HG02884 (cell line): ENCODE measurements around the gene CPED1.
"Not testable (repeated sequence)": the region's sequence is repeated elsewhere in the genome, so short reads cannot be mapped to it uniquely, and the experiment has no call there.

Source experiments
- ATAC-seq: cut with Tn5 transposase; IDR thresholded peaks from one replicate; pipeline ENCODE4 v1.9.1; 2021; ENCODE audit warnings: mild to moderate bottlenecking, moderate library complexity; ENCODE audit not compliant: unreplicated experiment

Gene CPED1

DNA sequence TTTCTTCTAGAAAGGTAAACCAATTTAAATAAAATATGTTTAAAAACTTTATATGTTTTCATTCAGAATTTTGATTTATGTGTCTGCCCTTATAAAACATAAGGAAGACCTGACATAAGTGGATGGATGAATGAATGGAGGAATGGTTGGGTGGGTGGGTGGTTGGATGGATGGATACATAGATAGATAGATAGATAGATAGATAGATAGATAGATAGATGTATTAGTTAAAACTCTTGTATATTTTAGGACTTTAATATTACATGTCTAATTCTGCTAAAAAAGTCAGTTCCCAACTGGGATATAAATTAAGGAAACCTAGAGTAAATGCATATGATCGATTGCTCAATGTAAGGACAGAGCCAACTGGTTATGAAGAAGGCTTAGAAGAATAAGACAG, 184.0 kb downstream of the CPED1 start:
- ATAC-seq = no peak

DNA sequence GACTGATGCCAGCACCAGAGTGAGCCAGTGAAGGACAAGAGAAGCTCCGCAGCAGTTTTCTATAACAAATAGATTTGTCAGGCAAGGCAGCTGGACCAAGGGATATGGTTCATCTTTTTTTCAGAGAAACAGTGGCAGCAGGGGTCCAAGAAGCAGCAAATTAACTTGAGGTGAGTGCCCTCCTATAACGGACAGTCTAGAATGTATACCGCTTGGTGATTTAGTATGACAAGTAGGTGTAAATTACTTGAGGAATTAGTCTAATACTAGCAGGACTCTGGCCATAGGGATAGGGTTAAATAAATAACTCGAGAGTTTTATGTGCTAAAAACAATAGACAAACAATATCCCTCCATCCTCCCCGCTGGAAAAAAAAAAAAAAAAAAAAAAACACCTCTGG, 187.3 kb downstream of the CPED1 start:
- ATAC-seq = no peak

- no peak for ATAC-seq
Measured at GRCh38 chr7:121178452-121178851, 189.9 kb downstream of the CPED1 start.

GRCh38 chr7:121178869-121179497, 190.5 kb downstream of the CPED1 start:
- peak; percentile 38 for ATAC-seq

DNA sequence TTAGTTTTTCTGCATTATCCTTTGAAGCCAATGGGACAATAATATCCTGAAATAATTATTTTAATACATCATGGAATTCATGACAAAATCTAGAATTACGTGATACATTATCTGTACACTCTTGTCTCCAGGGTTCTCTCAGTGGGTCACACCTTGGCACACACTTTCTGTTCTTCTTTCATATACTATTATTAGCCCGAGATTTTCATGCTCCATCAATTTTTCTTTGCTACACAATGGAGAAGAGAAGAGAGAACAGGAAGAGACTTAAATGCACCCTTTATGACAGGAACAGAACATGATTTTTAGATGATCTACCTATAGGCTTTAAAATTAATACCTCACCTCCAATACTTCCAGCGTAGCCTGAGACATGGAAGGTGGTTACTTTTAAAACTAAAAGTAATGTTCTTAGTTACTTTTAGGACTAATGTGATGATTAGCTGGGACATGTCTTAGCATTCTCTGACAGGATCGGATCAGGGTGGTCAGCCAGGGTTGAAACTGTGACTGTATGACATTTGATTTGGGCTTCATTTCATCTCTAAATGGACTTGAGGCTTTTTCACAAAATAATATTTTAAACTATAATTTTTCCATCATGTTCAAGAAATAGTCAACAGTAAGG, 192.0 kb downstream of the CPED1 start:
- peak; percentile 90 for ATAC-seq

DNA sequence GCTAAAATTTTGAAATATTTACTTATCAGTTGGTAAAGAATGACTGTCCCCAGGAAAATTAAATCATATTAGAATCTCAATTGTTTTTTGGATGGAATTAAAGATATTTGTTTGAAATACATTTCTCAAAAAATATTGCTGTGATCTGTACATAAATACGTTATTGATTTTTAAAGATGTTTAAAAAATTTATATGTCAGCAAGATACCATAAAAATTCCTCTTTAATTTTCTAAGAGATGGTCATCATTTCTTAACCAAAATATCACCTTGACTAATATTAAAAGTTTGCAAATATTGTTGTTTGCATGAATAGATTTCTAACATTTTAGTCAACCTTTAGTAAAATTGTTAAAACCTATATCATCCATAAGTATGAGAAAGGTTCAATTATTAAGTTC, 192.8 kb downstream of the CPED1 start:
- no peak for ATAC-seq

- ATAC-seq = no peak
Measured at GRCh38 chr7:121182281-121182680, 193.8 kb downstream of the CPED1 start.

DNA sequence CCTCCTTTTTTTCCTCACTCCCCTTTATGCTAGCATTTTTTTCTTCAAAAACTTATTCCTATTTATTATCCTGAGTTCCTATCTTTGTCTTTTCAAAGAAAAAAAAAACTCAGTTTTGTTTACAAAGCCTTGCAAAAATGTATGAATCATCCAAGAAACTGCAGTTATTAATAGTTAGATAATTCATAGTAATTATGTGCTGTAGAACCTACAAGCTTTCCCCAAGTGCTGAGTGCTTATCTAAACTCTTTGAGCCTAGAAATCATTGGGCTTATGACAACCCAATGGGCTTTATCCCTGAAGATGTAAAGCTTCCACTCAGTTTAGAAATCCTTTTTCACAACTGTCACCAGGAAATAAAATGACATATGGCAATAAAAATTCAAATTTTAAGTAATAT, 194.4 kb downstream of the CPED1 start:
- ATAC-seq = no peak

- not testable (repeated sequence) for ATAC-seq
Measured at GRCh38 chr7:121183883-121184282, 195.4 kb downstream of the CPED1 start.

- no peak for ATAC-seq
Measured at GRCh38 chr7:121186746-121187145, 198.2 kb downstream of the CPED1 start.

DNA sequence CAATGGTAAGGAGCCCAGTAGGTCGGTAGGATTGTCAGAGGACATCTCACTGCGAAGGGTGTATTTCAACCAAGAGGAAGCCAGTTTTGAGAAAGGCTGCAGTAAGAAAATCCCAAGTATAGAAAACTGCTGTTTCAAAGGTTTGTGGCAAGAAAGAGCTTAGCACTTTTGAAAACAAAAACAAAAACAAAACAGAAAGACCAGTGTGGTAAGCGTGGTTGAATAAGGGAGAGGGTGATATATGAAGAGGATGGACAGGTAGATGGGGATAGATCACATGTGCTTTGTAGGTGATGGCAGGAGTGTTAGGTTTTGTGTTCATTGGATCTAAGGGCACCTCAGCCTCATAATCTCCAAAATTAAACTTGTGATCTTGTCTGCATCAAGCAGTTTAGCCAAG, 198.7 kb downstream of the CPED1 start:
- ATAC-seq = peak; percentile 75

DNA sequence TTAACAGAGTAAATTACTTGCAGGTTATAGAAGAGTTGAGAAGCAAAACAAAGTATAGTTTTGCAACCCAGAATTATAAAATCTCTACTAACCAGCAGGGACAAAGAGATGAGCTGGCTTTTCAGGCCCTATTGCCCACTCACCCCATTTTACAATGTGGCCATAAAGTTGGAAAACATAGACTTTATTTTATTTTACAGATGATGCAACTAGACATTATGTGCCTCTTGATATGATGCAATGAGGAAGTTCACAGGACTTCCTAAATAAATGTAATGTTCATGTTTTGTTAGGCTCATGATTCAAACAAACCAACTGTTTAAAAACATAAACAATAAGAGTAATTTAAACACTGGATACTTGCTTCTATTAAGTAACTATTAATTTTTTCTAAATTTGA, 199.2 kb downstream of the CPED1 start:
- no peak for ATAC-seq

GRCh38 chr7:121192834-121193233, 204.3 kb downstream of the CPED1 start:
- ATAC-seq = no peak

DNA sequence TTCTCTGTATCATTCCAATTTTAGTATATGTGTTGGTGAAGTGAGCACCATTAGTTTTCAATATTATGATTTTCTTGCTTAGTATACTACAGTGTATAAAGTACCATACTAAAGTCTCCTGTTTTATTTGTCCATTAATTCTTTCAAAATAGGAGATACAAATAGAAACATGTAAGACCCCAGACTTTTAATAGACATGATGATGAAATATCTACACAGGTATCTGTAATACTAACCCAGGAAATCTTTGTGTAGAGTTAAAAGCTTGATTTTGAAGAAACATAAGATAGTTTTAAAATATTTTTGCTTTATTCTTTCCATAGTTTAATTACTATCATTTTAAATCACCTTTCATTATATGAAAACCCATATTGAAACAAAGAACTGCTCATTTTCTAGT, 206.5 kb downstream of the CPED1 start:
- ATAC-seq = no peak

- ATAC-seq = no peak
Measured at GRCh38 chr7:121195874-121196273, 207.4 kb downstream of the CPED1 start.

GRCh38 chr7:121196286-121196685, 207.8 kb downstream of the CPED1 start:
- ATAC-seq = no peak

DNA sequence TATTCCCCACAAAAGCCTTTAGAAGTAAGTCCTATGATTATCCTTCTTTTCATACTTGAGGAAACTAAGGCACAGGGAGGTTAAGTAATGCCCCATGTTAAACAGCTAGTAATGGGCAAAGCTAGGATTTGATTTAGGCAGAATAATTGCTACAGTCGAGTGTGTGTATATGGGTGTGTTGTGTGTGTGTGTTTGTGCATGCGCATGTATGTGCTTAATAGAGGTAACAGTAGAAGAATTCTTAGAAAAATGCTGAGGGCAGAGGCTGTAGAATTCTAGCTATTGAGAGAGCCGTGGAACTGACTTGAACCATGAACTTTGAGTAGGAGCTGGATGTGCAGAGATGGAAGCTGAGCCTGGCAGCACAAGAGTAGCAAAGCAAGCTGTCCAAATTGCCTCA, 208.9 kb downstream of the CPED1 start:
- no peak for ATAC-seq

GRCh38 chr7:121198502-121198901, 210.0 kb downstream of the CPED1 start:
- ATAC-seq = no peak

DNA sequence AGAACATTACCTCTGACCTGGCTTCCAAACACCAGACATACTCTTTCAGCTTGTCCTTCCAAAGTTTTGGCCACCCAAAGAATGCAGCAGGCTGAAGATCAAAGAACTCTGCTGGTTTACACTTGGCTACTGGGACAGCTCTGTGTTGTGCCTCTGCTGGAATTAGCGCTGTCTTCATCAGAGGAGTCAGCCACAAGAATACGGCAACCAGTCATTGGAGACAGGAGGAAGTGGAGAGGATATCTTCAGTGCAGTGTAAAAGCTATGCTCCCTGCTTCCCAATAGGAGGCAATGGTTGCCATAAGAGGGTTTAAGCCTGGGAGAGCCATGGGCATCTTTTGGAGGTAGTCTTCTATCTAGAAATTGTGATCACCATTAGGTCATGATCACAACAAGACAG, 213.6 kb downstream of the CPED1 start:
- no peak for ATAC-seq

GRCh38 chr7:121202834-121203233, 214.3 kb downstream of the CPED1 start:
- no peak for ATAC-seq

DNA sequence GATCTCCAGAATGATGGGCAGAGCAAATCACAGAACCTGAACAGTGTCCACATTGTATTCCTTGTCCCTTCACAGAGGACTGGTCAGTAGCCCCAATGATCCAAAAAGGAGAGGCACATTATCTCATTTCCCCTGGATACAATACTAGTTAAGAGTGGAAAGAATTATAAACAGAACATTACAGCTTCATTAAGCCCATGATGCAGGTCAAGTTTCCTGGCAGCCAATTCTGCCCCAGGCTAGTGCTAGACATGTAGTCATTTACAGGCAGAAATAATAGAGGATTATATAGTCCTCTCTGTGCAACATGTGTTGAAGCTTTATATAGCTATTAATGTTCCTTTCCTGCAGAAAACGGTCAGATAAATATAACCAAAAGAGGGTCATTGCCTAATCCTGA, 216.0 kb downstream of the CPED1 start:
- no peak for ATAC-seq

DNA sequence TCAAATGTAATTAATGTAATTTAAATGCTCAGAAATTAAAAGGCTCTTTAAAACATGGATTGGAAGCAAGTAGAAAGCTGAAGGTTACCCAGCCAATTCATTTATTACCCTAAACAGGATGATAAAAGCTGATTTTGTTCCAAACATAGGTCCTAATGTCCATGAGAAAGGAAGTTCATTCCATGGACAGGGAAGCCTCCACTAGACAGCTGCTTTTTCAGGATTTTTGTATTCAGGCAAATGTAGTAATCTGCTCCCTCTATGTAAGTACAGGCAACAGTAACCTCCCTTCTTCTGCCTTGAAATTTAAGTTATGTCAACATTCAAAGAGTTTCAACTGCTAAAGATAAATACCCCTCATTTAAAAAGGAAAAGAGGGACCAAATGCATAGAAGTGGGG, 217.3 kb downstream of the CPED1 start:
- ATAC-seq = no peak

GRCh38 chr7:121211253-121211652, 222.7 kb downstream of the CPED1 start:
- no peak for ATAC-seq
